Omental fat pad (tissue), 4 donors: ENCODE data around the gene C10orf95. TPM values are rescaled to one million over a fixed set of nuclear protein-coding genes. Genes with fewer than 3 reads are reported as not detected.

ENCODE experiments used
- ATAC-seq: fragments of 150-250 bp; one replicate; pipeline ENCODE4 v1.9.1; 2016; ENCODE audit warnings: mild to moderate bottlenecking, moderate library complexity; ENCODE audit not compliant: low FRiP score
- DNase-seq: peaks from one replicate; pipeline ENCODE4 v3.0.0-alpha.2; 2019; ENCODE audit warnings: low spot score
- total RNA-seq, 4 donors: library from RNA; depleted of rRNA; stranded (reverse); fragments of >200 nt; gene quantifications; one replicate each; pipeline ENCODE4 v1.1.0, GENCODE V29; 2016
- TF ChIP-seq, protein P1 (sequence below), 3 donors: fragments of 450-650 bp; IDR thresholded peaks; one replicate each; pipeline ENCODE4 v1.5.1; 2016 to 2017; ENCODE audit warnings: antibody characterized with exemption in 3 of 3, mild to moderate bottlenecking in 3 of 3, moderate library complexity in 2 of 3

Gene C10orf95
- total RNA-seq, 4 donors from 2014 or later = 0.84 TPM; not detected in 3

DNA sequence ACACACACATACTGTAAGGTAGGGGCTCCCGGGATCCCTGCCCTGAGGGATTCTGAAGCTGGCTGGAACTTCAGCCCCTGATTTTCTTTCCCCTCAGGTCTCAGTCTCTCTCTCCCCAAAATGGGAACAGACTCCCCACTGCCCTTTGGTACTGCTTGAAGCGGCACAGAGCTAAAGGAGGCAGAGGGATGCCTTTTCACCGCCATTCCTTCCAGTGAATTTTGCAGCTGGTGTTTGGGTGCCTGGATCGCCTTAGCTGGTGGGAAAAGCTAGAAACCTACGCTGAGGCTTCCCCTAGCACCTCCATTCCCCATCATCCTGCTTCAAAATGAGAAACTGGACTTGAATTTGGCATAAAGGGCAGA lies 16.2 kb downstream of the C10orf95 start:
- DNase-seq (no peak), ATAC-seq (no peak)
- TF ChIP-seq, protein P1, sequence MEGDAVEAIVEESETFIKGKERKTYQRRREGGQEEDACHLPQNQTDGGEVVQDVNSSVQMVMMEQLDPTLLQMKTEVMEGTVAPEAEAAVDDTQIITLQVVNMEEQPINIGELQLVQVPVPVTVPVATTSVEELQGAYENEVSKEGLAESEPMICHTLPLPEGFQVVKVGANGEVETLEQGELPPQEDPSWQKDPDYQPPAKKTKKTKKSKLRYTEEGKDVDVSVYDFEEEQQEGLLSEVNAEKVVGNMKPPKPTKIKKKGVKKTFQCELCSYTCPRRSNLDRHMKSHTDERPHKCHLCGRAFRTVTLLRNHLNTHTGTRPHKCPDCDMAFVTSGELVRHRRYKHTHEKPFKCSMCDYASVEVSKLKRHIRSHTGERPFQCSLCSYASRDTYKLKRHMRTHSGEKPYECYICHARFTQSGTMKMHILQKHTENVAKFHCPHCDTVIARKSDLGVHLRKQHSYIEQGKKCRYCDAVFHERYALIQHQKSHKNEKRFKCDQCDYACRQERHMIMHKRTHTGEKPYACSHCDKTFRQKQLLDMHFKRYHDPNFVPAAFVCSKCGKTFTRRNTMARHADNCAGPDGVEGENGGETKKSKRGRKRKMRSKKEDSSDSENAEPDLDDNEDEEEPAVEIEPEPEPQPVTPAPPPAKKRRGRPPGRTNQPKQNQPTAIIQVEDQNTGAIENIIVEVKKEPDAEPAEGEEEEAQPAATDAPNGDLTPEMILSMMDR (IDR thresholded peaks at IDR 0.05) = no peak

DNA sequence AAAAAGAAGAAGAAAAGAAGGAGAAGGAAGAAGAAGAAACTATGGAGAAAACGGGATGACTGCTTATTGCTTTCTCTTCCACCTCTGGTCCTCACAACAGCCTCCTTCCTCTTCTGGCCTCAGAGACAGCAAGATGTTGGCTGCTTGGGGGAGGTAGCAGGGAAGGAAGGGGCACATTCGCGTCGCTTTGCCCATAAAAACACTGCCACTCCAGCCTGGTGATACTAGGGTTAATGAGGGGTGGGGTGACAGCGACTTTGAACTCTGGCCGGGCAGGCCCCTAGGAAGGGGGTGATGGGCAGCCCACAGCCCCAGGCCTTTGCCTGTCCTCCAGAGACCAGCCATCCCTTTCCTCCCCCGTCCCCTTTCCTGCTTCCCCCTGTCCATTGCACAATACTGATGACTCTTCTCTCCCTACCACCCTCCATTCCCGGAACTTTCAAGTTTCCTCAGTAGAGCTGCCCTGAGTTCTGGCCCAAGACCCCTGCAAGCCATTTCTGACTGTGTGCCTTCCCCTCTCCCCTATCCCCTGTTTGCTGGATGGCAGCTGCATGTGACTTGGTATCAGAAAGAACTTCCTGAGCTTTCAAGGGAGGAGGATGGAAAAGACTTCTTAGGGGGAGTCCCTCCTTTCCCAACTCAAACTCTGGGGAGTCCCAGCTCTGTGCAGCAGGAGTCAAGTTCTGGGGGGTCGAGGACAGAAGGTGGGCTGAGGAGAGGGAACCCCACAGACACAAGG lies 16.8 kb downstream of the C10orf95 start:
- TF ChIP-seq, protein P1 (IDR thresholded peaks at IDR 0.05) = no peak
- ATAC-seq (peak; percentile 59), DNase-seq (no peak)

DNA sequence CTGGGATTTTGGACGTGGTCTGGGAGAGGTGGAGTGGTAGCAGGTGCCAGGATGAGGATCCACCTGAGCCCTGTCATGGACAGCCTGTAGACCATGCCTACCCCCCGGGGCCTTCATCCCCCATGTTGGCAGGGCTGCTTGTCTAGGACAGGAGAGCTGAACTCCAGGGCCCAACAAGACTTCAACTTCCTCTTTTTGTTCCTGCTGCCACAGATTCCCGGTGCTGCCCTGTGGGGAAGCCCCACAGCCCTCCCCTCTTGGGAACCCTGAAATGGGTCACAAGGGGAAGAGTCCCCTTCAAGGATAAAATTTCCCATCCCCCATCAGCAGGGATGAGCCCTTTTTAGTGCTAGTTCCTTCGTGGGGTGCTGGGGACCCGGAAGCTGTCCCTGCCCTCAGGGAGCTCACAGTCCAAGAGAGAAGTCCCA lies 17.7 kb downstream of the C10orf95 start:
- ATAC-seq (no peak), DNase-seq (no peak)
- TF ChIP-seq, protein P1 (IDR thresholded peaks at IDR 0.05) = no peak

DNA sequence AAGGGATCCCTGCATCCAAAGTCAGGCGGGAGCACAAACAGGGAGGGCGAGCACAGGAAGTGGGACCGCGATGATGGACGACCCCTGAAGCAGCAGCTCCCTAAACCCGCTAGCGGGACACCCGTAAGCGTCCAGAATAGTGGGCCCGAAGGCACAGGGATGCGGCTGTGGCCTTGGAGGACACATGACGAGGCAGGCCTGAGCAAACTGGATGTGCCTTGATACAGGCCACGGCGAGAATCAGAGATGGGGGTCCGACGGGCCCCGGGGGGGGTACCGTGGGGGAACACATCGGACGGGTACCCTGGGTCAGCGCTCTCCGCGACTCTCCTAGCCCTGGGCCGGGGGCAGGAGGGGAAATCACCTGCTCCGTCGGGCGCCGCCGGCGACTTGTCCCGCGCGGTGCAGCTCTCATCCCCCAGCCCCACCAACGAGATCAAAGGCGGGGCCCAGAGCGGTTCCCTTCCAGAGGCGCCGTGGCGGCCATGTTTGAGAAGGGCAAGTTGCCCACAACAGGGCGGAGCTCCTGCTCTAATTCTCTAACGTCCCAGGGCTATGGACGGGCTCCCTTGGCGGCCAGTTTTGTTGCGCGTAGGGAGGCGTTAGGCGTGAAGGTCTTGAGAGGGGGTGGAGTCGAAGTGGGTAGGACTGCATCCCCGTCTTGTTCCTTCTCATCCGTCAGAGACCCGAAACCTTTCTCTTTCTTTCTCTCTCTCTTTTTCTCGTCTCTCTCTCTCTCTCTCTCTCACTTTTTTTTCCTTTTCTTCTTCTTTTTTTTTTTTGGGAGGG lies 19.0 kb downstream of the C10orf95 start, which contains the start of gene CUEDC2:
TSS of gene CUEDC2 (minus strand) at position 413 of the 789 bp plus-strand sequence. CDS start 7,386 bp downstream, outside the sequence.
- TF ChIP-seq, protein P1 (IDR thresholded peaks at IDR 0.05) = no peak
- peak; percentile 92 for DNase-seq
- peak; percentile 88 for ATAC-seq

DNA sequence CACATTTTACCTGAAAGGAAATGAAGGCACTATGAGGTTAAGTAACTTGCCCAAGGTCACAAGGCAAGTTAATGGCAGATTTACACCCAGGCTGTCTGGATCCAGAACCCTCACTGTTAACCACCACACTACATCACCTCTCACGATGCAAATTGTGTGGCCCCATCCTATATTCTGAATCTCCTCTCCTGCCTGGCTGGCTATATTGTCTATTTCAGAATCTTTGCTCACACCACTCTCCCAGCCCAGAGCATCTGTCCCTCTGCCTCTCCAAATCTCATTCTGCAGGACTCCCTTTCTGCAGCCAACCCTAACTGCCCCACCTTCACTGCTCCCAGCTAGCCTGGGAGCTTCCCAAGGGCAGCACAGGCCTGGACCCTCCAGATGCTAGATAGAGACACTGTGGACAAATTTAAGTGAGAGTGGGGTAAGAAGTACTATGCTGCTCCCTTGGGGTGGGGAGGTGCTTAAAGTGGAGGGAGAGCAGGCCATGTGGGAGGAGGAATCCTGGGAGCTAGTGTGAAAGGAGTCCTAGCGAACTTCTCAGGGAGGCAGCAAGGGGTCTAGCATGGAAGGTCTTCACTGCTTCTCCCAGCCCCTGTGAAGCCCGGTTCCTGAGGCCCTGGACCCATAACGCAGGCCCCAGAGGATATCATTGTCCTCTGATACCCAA lies 19.8 kb downstream of the C10orf95 start:
- DNase-seq (no peak), ATAC-seq (no peak)
- TF ChIP-seq, protein P1 (IDR thresholded peaks at IDR 0.05) = no peak

DNA sequence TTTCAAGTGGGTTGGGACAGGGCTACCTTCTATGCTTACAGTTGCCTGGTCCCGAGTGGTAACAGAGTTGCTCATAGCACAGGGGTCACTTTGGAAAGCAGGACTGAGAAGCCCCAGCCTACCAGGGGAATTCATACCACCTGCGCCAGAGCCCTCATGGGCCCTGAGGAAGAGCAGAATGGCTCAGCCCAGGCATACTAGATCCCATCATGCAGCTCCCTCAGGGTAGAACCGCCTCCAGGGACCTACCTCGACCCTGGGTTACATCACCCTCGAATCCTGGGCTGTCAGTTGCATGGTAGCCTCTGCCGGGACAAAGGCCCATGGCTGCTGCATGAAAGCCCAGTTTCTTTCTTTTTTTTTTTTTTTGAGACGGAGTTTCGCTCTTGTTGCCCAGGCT lies 21.9 kb downstream of the C10orf95 start:
- TF ChIP-seq, protein P1 (IDR thresholded peaks at IDR 0.05) = no peak
- ATAC-seq = no peak
- no peak for DNase-seq
